Activated CD4-positive, alpha-beta T cell treated with anti-CD3 and anti-CD28 coated beads, Interleukin-2, amount 10 ng/mL, durations not matched to agents 24 days and 14 days (primary cell): ENCODE data around the gene ST3GAL5. TPM values are rescaled to one million over a fixed set of nuclear protein-coding genes. Genes with fewer than 3 reads are reported as not detected.

Experiments used
- DNase-seq: peaks from one replicate; pipeline ENCODE4 v3.0.0; 2022
- H3K27ac Mint-ChIP-seq: one replicate; pipeline ENCODE4 v1.8.0; 2022; ENCODE audit warnings: mild to moderate bottlenecking, mixed read lengths
- H3K27me3 Mint-ChIP-seq: one replicate; pipeline ENCODE4 v1.8.0; 2022; ENCODE audit warnings: mixed read lengths
- H3K36me3 Mint-ChIP-seq: one replicate; pipeline ENCODE4 v1.8.0; 2022; ENCODE audit warnings: low read depth, mild to moderate bottlenecking, mixed read lengths
- H3K4me1 Mint-ChIP-seq: one replicate; pipeline ENCODE4 v1.8.0; 2021; ENCODE audit warnings: mixed read lengths
- H3K4me3 Mint-ChIP-seq: one replicate; pipeline ENCODE4 v1.8.0; 2022; ENCODE audit warnings: mild to moderate bottlenecking, moderate library complexity, mixed read lengths
- H3K9me3 Mint-ChIP-seq: one replicate; pipeline ENCODE4 v1.8.0; 2021; ENCODE audit warnings: mixed read lengths
- intact Hi-C: fragments of 100-400 bp; cut with micrococcal nuclease; formaldehyde crosslinking; loops from one replicate; pipeline ENCODE4 v1.15.1; 2023
- total RNA-seq: library from RNA; stranded (reverse); gene quantifications from 2 replicates; pipeline ENCODE4 v1.2.3, GENCODE V29; 2022

The ST3GAL5 gene
- total RNA-seq, 1 donor from 2014 or later: 14.6 TPM

DNA sequence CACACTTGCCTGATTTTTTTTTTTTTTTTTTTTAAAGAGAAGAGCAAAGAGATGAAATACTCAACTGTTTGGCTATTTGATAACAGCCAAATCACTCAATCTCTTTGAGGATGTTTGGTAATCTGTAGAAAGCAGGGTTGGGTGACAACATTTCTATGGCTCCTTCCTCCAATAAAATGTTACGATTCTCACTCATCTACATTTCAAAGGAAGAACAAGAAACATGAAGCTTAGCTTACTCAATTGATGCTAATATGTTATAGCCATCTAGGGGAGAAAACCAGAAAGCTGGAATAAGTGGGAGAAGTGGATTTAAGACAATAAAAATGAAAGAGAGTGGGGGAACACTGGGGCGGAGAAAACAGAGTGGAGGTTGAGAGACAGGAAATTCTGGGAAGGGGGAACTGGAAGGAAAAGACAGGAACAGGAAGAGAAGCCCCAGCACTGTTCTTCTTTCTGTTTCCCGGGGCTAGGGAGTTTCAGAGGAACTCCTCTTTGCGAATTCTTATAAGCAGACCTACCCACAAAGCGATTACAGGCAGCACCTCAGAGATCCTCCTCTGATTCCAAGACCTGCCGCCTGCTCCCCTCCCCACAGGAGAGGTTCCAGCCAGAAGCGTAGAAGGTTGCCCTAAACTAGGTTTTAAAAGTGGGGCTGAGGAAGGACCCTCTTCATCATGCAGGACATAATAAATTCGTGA lies 13.3 kb downstream of the ST3GAL5 start:
- Mint-ChIP-seq H3K36me3 (peaks cover 33% of the 10 kb centered on the region), H3K4me3 (no peak overlapping the region), H3K4me1 (peaks cover 44% of the 10 kb centered on the region), H3K27ac (no peak overlapping the region), H3K9me3 (no peaks in the 10 kb centered on the region), H3K27me3 (no peaks in the 10 kb centered on the region)
- no peak for DNase-seq
- intact Hi-C loops: no loop called here

DNA sequence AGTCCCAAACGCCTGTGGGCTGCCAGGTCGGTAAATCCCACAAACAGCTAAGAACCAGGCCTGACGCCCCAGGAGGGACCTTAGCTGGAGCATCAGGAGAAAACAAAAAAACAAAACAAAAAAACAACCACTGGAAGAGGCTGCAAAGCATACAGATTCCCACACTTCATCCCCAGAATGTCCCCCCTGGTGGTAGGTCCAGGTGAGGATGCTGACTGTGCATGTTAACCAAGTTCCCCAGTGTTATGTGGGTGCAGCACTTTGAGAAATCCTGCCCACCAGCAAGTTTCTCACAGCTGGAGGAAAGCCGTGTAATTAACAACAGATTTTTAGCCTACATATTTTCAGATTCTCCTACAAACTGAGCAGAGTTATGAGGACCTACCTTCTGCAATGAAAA lies 15.1 kb downstream of the ST3GAL5 start:
- no peaks in the 10 kb centered on the region for H3K9me3 Mint-ChIP-seq
- DNase-seq: no peak
- H3K36me3 Mint-ChIP-seq: peaks cover 31% of the 10 kb centered on the region
- no peaks in the 10 kb centered on the region for H3K27me3 Mint-ChIP-seq
- no peak overlapping the region for H3K27ac Mint-ChIP-seq
- no peak overlapping the region for H3K4me3 Mint-ChIP-seq
- intact Hi-C loops: no loop called here
- peaks cover 30% of the 10 kb centered on the region for H3K4me1 Mint-ChIP-seq

DNA sequence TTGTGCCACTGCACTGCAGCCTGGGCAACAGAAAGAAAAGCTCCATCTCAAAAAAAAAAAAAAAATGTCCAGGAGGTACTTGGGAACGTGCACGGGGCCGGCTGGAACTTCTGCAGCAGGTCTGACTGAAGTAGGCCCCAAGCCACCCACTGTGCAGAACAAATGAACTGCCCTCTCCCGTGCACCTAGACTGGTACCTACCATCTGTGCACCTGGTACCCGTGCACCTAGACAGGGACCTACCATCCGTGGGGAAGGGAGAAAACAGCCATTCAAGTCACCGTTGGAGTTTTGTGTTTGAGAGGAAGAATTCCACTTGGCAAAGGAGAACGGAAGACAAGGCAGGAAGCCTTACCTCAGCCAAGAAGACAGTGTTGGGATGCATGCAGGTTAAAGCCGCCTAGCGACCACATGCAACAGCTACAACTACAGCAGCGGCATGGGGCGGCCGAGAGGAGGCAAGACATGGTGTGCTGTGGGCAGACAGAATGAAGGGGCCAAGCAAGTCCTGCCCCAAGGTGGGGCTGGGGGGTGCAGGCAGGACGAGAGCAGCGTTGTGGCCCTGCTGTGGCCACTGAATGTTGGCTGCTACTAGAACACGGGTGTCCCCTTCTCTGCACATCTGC lies 16.1 kb downstream of the ST3GAL5 start:
- no peaks in the 10 kb centered on the region for H3K9me3 Mint-ChIP-seq
- intact Hi-C loops: no loop called here
- H3K4me1 Mint-ChIP-seq: peaks cover 26% of the 10 kb centered on the region
- H3K27me3 Mint-ChIP-seq: no peaks in the 10 kb centered on the region
- H3K4me3 Mint-ChIP-seq: no peak overlapping the region
- no peak overlapping the region for H3K27ac Mint-ChIP-seq
- H3K36me3 Mint-ChIP-seq: peaks cover 31% of the 10 kb centered on the region
- DNase-seq: no peak

GRCh38 chr2:85871494-85872164 lies 17.2 kb downstream of the ST3GAL5 start:
- Mint-ChIP-seq H3K27me3 (no peaks in the 10 kb centered on the region), H3K4me1 (peaks cover 29% of the 10 kb centered on the region), H3K9me3 (no peaks in the 10 kb centered on the region), H3K4me3 (no peak overlapping the region), H3K36me3 (peaks cover 27% of the 10 kb centered on the region), H3K27ac (peak overlapping the region; percentile 16)
- intact Hi-C loops: no loop called here
- DNase-seq: no peak

DNA sequence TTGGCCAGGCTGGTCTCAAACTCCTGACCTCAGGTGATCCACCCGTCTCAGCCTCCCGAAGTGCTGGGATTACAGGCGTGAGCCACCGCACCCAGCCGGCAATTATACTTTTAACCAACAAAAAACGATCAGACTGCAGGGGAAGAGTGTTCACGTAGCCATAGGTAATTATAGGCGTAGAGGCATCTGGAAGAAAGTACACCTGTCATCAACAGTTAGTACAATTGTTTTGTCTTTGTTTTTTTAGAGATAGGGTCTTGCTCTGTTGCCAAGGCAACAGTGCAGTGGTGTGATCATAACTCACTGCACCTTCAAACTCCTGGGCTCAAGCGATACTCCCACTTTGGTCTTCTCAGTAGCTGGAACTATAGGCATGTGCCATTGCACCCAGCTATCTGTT lies 20.0 kb downstream of the ST3GAL5 start:
- Mint-ChIP-seq H3K9me3 (no peaks in the 10 kb centered on the region), H3K27ac (no peak overlapping the region), H3K4me1 (peaks cover 33% of the 10 kb centered on the region), H3K27me3 (no peaks in the 10 kb centered on the region), H3K4me3 (no peak overlapping the region), H3K36me3 (peaks cover 23% of the 10 kb centered on the region)
- no peak for DNase-seq
- intact Hi-C loops: no loop called here

- intact Hi-C loops: no loop called here
- no peaks in the 10 kb centered on the region for H3K27me3 Mint-ChIP-seq
- no peak overlapping the region for H3K27ac Mint-ChIP-seq
- H3K4me1 Mint-ChIP-seq: peaks cover 34% of the 10 kb centered on the region
- no peaks in the 10 kb centered on the region for H3K9me3 Mint-ChIP-seq
- H3K36me3 Mint-ChIP-seq: peaks cover 27% of the 10 kb centered on the region
- no peak for DNase-seq
- no peak overlapping the region for H3K4me3 Mint-ChIP-seq
These were observed 21.1 kb downstream of the ST3GAL5 start for GRCh38 chr2:85867556-85868292.

DNA sequence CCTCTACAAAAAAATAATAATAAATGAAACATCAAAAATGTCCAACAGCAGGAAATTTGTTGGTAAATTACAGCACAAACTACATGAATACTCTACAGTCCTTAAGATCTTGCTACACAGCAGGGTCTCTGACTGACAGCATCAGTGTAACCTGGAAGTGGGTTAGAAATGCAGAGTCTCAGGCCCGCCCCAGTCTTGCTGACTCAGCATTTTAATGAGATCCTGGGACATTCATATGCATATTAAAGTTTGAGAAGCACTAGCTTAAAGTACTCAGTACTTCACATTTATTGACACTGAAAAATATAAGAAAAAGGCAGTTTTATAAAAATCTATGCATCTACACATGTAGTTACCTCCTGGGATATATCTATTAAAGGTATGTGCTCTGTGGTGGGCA lies 21.7 kb downstream of the ST3GAL5 start:
- DNase-seq: no peak
- intact Hi-C loops: no loop called here
- Mint-ChIP-seq H3K4me1 (peaks cover 39% of the 10 kb centered on the region), H3K4me3 (no peak overlapping the region), H3K27me3 (no peaks in the 10 kb centered on the region), H3K27ac (no peak overlapping the region), H3K9me3 (no peaks in the 10 kb centered on the region), H3K36me3 (peaks cover 28% of the 10 kb centered on the region)

DNA sequence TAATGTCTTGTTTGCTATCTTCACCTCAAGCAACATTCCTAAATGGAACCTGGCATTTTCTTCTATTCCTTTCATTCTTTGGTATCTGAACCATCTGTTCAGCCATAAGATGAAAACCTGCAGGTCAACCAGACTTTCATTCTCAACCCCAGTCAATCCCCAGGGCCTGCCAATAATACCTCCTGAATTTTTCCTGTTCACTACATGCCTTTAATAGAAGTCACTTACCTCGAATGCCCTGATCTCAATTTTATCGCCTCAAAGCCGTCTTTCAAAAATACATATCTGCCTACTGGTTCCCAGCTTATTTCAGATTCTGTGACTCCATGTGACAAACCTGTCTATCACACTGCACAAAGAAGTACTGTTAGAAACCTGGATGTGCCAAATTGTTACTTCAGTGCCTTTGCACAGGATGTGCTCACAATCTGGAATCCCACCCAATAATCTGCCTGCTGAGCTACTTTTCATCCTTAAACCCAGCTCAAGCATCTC lies 22.6 kb downstream of the ST3GAL5 start:
- Mint-ChIP-seq H3K4me1 (peaks cover 44% of the 10 kb centered on the region), H3K4me3 (no peak overlapping the region), H3K36me3 (peaks cover 31% of the 10 kb centered on the region), H3K27me3 (no peaks in the 10 kb centered on the region), H3K9me3 (no peaks in the 10 kb centered on the region), H3K27ac (no peak overlapping the region)
- intact Hi-C loops: no loop called here
- DNase-seq: no peak

GRCh38 chr2:85865539-85866164 lies 23.1 kb downstream of the ST3GAL5 start:
- H3K9me3 Mint-ChIP-seq: no peaks in the 10 kb centered on the region
- peak overlapping the region; percentile 27 for H3K27ac Mint-ChIP-seq
- H3K4me1 Mint-ChIP-seq: peaks cover 48% of the 10 kb centered on the region
- intact Hi-C loops: loop anchor here (1.0 to 2.0 kb wide), 2 partner anchors 12 to 21 kb away; no protein-coding TSS in a partner anchor
- H3K36me3 Mint-ChIP-seq: peaks cover 34% of the 10 kb centered on the region
- no peak overlapping the region for H3K4me3 Mint-ChIP-seq
- DNase-seq: no peak
- H3K27me3 Mint-ChIP-seq: no peaks in the 10 kb centered on the region

GRCh38 chr2:85864654-85865053 lies 24.1 kb downstream of the ST3GAL5 start:
- Mint-ChIP-seq H3K4me3 (no peak overlapping the region), H3K27me3 (no peaks in the 10 kb centered on the region), H3K9me3 (no peaks in the 10 kb centered on the region), H3K36me3 (peaks cover 39% of the 10 kb centered on the region), H3K27ac (no peak overlapping the region), H3K4me1 (peaks cover 48% of the 10 kb centered on the region)
- no peak for DNase-seq
- intact Hi-C loops: loop anchor here (1.0 to 2.0 kb wide), 2 partner anchors 11 to 22 kb away; no protein-coding TSS in a partner anchor

- DNase-seq: no peak
- no peak overlapping the region for H3K27ac Mint-ChIP-seq
- H3K9me3 Mint-ChIP-seq: no peaks in the 10 kb centered on the region
- peaks cover 57% of the 10 kb centered on the region for H3K4me1 Mint-ChIP-seq
- H3K4me3 Mint-ChIP-seq: no peak overlapping the region
- no peaks in the 10 kb centered on the region for H3K27me3 Mint-ChIP-seq
- H3K36me3 Mint-ChIP-seq: peaks cover 47% of the 10 kb centered on the region
- intact Hi-C loops: no loop called here
These were observed 26.4 kb downstream of the ST3GAL5 start for GRCh38 chr2:85862426-85862825.

- H3K36me3 Mint-ChIP-seq: peaks cover 48% of the 10 kb centered on the region
- H3K4me1 Mint-ChIP-seq: peaks cover 51% of the 10 kb centered on the region
- H3K27me3 Mint-ChIP-seq: no peaks in the 10 kb centered on the region
- H3K9me3 Mint-ChIP-seq: no peaks in the 10 kb centered on the region
- intact Hi-C loops: loop anchor here (1.0 kb wide), 1 partner anchor 8 kb away; no protein-coding TSS in a partner anchor
- H3K4me3 Mint-ChIP-seq: peak overlapping the region; percentile 53
- no peak for DNase-seq
- H3K27ac Mint-ChIP-seq: peak overlapping the region; percentile 70
These were observed 27.1 kb downstream of the ST3GAL5 start for GRCh38 chr2:85861650-85862049.

DNA sequence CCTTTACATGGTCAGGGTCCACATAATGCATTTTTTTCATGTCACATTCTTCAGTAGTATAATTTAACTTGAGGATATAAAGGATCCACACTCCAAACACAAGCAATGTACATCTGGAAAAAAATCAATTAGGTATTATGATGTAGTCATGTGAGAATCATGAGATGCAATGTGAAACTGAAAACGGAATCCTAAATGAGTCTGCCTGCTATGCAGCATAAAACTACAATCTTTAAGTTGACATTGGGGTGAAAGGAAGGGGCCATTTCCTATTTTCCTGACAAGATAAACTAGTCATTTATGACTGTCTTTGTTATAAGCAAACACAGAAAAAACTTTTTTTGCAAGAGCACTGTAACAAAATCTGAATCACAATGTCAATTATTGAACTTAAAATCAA lies 27.6 kb downstream of the ST3GAL5 start:
- intact Hi-C loops: loop anchor here (1.0 kb wide), 1 partner anchor 8 kb away; no protein-coding TSS in a partner anchor
- peaks cover 52% of the 10 kb centered on the region for H3K36me3 Mint-ChIP-seq
- DNase-seq: peak; percentile 68
- no peaks in the 10 kb centered on the region for H3K9me3 Mint-ChIP-seq
- peaks cover 47% of the 10 kb centered on the region for H3K4me1 Mint-ChIP-seq
- no peaks in the 10 kb centered on the region for H3K27me3 Mint-ChIP-seq
- peak overlapping the region; percentile 53 for H3K4me3 Mint-ChIP-seq
- H3K27ac Mint-ChIP-seq: peak overlapping the region; percentile 70
